ENCODE data around the gene SZRD1.

- no peak for TF ChIP-seq POLR2A (IDR thresholded peaks at IDR 0.05)
- TF ChIP-seq, protein P1, sequence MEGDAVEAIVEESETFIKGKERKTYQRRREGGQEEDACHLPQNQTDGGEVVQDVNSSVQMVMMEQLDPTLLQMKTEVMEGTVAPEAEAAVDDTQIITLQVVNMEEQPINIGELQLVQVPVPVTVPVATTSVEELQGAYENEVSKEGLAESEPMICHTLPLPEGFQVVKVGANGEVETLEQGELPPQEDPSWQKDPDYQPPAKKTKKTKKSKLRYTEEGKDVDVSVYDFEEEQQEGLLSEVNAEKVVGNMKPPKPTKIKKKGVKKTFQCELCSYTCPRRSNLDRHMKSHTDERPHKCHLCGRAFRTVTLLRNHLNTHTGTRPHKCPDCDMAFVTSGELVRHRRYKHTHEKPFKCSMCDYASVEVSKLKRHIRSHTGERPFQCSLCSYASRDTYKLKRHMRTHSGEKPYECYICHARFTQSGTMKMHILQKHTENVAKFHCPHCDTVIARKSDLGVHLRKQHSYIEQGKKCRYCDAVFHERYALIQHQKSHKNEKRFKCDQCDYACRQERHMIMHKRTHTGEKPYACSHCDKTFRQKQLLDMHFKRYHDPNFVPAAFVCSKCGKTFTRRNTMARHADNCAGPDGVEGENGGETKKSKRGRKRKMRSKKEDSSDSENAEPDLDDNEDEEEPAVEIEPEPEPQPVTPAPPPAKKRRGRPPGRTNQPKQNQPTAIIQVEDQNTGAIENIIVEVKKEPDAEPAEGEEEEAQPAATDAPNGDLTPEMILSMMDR (IDR thresholded peaks at IDR 0.05): no peak
Measured at GRCh38 chr1:16380868-16381267, 13.8 kb downstream of the SZRD1 start.

All from uterus (tissue), 2 donors.